ENCODE measurements around the gene JSRP1.

The JSRP1 gene

GRCh38 chr19:2270157-2270422 is 13.9 kb upstream of the JSRP1 start:
- Histone ChIP-seq H3K36me3 (peaks cover 13 to 30% (median 28%) of the 10 kb centered on the region in 3 donors), H3K27me3 (no peaks in the 10 kb centered on the region), H3K9me3 (no peaks in the 10 kb centered on the region), H3K27ac (peak overlapping the region; percentile 97 to 100), H3K4me1 (peaks cover 0 to 63% (median 46%) of the 10 kb centered on the region in 4 donors), H3K4me3 (peak overlapping the region; percentile 91 to 93)
- intact Hi-C loops (cut with DNase I; ENCODE audit: low total_unique reads), result loop anchor here (5.0 kb wide), 2 partner anchors 33 to 118 kb away; partner anchors contain the start of genes AP3D1, PLEKHJ1 and SF3A2
- TF ChIP-seq CTCF (IDR thresholded peaks at IDR 0.05), result no peak
- peak; percentile 55 to 83 for DNase-seq

GRCh38 chr19:2269244-2270156 is 13.3 kb upstream of the JSRP1 start:
- intact Hi-C loops (cut with DNase I; ENCODE audit: low total_unique reads), result loop anchor here (5.0 kb wide), 2 partner anchors 32 to 117 kb away; partner anchors contain the start of genes AP3D1, PLEKHJ1 and SF3A2
- peak in 1 of 2 experiments; percentile 47 for TF ChIP-seq CTCF (IDR thresholded peaks at IDR 0.05)

GRCh38 chr19:2268861-2269243 is 12.6 kb upstream of the JSRP1 start:
- H3K9me3 ChIP-seq, result no peaks in the 10 kb centered on the region
- intact Hi-C loops (cut with DNase I; ENCODE audit: low total_unique reads), result no loop called here
- peak overlapping the region; percentile 67 to 100 for H3K27ac ChIP-seq
- H3K27me3 ChIP-seq, result no peaks in the 10 kb centered on the region
- no peak for DNase-seq
- peaks cover 0 to 57% (median 41%) of the 10 kb centered on the region in 4 donors for H3K4me1 ChIP-seq
- TF ChIP-seq CTCF (IDR thresholded peaks at IDR 0.05), result no peak
- H3K36me3 ChIP-seq, result peaks cover 13 to 28% (median 24%) of the 10 kb centered on the region in 3 donors
- H3K4me3 ChIP-seq, result peak overlapping the region; percentile 91 to 93

More at GRCh38 chr19:2269244-2270156, 13.3 kb upstream of the JSRP1 start:
- Histone ChIP-seq H3K4me1 (peaks cover 0 to 60% (median 46%) of the 10 kb centered on the region in 4 donors), H3K27me3 (no peaks in the 10 kb centered on the region), H3K27ac (peak overlapping the region; percentile 97 to 100), H3K4me3 (peak overlapping the region; percentile 91 to 93), H3K9me3 (no peaks in the 10 kb centered on the region), H3K36me3 (peaks cover 13 to 30% (median 28%) of the 10 kb centered on the region in 3 donors)
- DNase-seq, result peak; percentile 97 to 99

GRCh38 chr19:2268480-2268830 is 12.2 kb upstream of the JSRP1 start:
- no peak for TF ChIP-seq CTCF (IDR thresholded peaks at IDR 0.05)
- H3K4me3 ChIP-seq, result peak overlapping the region; percentile 91 to 93
- intact Hi-C loops (cut with DNase I; ENCODE audit: low total_unique reads), result no loop called here

GRCh38 chr19:2266183-2266993 is 10.2 kb upstream of the JSRP1 start:
- H3K27me3 ChIP-seq, result no peaks in the 10 kb centered on the region
- no peaks in the 10 kb centered on the region for H3K9me3 ChIP-seq
- TF ChIP-seq CTCF (IDR thresholded peaks at IDR 0.05), result no peak
- H3K27ac ChIP-seq, result peak overlapping the region; percentile 33 to 44
- intact Hi-C loops (cut with DNase I; ENCODE audit: low total_unique reads), result no loop called here
- DNase-seq, result peak; percentile 90 to 92
- H3K4me1 ChIP-seq, result peaks cover 0 to 33% (median 17%) of the 10 kb centered on the region in 4 donors
- H3K36me3 ChIP-seq, result peaks cover 0 to 6% (median 2%) of the 10 kb centered on the region in 3 donors
- H3K4me3 ChIP-seq, result no peak overlapping the region

More at GRCh38 chr19:2268480-2268830, 12.2 kb upstream of the JSRP1 start:
- Histone ChIP-seq H3K9me3 (no peaks in the 10 kb centered on the region), H3K27ac (peak overlapping the region in 1 of 2 donors; percentile 67), H3K27me3 (no peaks in the 10 kb centered on the region), H3K4me1 (peaks cover 0 to 53% (median 37%) of the 10 kb centered on the region in 4 donors), H3K36me3 (peaks cover 13 to 26% (median 23%) of the 10 kb centered on the region in 3 donors)
- DNase-seq, result no peak

All from tibial artery (tissue), 4 donors.